Endodermal cell (in vitro differentiated cells): ENCODE results near the gene MYH9. TPM values are rescaled to one million over a fixed set of nuclear protein-coding genes. Genes with fewer than 3 reads are reported as not detected.
"Not testable (repeated sequence)": the region's sequence is repeated elsewhere in the genome, so short reads cannot be mapped to it uniquely, and the experiment has no call there.

ENCODE experiments used
- DNase-seq: peaks from one replicate; pipeline ENCODE4 v3.0.0-alpha.2; 2017
- H3K27ac ChIP-seq: 2 replicates; pipeline ENCODE4 v1.5.1; 2013; ENCODE audit warnings: mild to moderate bottlenecking, low read depth, low read length, moderate library complexity
- H3K27me3 ChIP-seq: 2 replicates; pipeline ENCODE4 v1.6.1; 2013; ENCODE audit warnings: mild to moderate bottlenecking, low read length, moderate library complexity; ENCODE audit not compliant: insufficient read depth, control insufficient read depth, poor library complexity, severe bottlenecking
- H3K36me3 ChIP-seq: 2 replicates; pipeline ENCODE4 v1.7.0; 2013; ENCODE audit warnings: mild to moderate bottlenecking, low read length, moderate library complexity; ENCODE audit not compliant: control insufficient read depth, insufficient read depth
- H3K4me1 ChIP-seq: one replicate; pipeline ENCODE4 v1.7.0; 2013; ENCODE audit warnings: low read length; ENCODE audit not compliant: control insufficient read depth, insufficient read depth
- H3K4me3 ChIP-seq: 2 replicates; pipeline ENCODE4 v1.5.1; 2013; ENCODE audit warnings: mild to moderate bottlenecking, low read length, moderate library complexity
- H3K9ac ChIP-seq: 2 replicates; pipeline ENCODE4 v1.6.1; 2013; ENCODE audit warnings: mild to moderate bottlenecking, low read length, moderate library complexity; ENCODE audit not compliant: poor library complexity, severe bottlenecking; ENCODE audit errors: extremely low read depth
- H3K9me3 ChIP-seq: 2 replicates; pipeline ENCODE4 v1.6.1; 2013; ENCODE audit warnings: mild to moderate bottlenecking, low read length, moderate library complexity; ENCODE audit not compliant: control insufficient read depth
- H3K27ac Mint-ChIP-seq: 2 replicates; pipeline ENCODE4 v1.8.0; 2020; ENCODE audit warnings: mixed read lengths
- H3K27me3 Mint-ChIP-seq: 2 replicates; pipeline ENCODE4 v1.8.0; 2021; ENCODE audit warnings: mild to moderate bottlenecking, mixed read lengths; ENCODE audit not compliant: insufficient read depth
- H3K36me3 Mint-ChIP-seq: 2 replicates; pipeline ENCODE4 v1.8.0; 2020; ENCODE audit warnings: low read depth, mixed read lengths
- H3K4me1 Mint-ChIP-seq: 2 replicates; pipeline ENCODE4 v1.8.0; 2020; ENCODE audit warnings: mixed read lengths
- H3K4me3 Mint-ChIP-seq: 2 replicates; pipeline ENCODE4 v1.8.0; 2020; ENCODE audit warnings: mild to moderate bottlenecking, moderate library complexity, mixed read lengths
- H3K9me3 Mint-ChIP-seq: 2 replicates; pipeline ENCODE4 v1.8.0; 2020; ENCODE audit warnings: mild to moderate bottlenecking, mixed read lengths
- CTCF ChIP-seq: fragments of 200-600 bp; sonication (generic); conservative IDR thresholded peaks from 2 replicates; pipeline ENCODE4 v1.5.0; 2021; ENCODE audit warnings: antibody characterized with exemption, mild to moderate bottlenecking
- WGBS, 2 experiments: methylation state at CpG; one replicate each; pipeline versions ENCODE4 v1.1.5 to v1.1.7; 2013; ENCODE audit warnings: missing lambda C conversion rate in 2 of 2, mixed read lengths in 1 of 2; ENCODE audit not compliant: insufficient coverage in 1 of 2, insufficient read length in 1 of 2; 5-methylcytosine and 5-hydroxymethylcytosine counted together
- total RNA-seq, 2 donors: library from RNA; stranded (reverse); fragmentation: NEBNext Ultra II Directional in 1 of 2; extraction: Animal tissue kit (Norgen Biotek cat#: 25700) in 1 of 2; gene quantifications; 2 replicates in 1 of 2; 3 replicates in 1 of 2; pipeline ENCODE4 v1.2.1, GENCODE V29; 2021

MYH9 gene
- total RNA-seq, 2 donors from 2014 or later, result 270 to 288 TPM

- TF ChIP-seq CTCF, result peak; percentile 69
- H3K4me1 ChIP-seq, result peaks cover 14% of the 10 kb centered on the region
- not testable (repeated sequence) for H3K9me3 Mint-ChIP-seq, H3K36me3 Mint-ChIP-seq, H3K27me3 Mint-ChIP-seq, H3K4me3 Mint-ChIP-seq, H3K36me3 ChIP-seq, H3K27me3 ChIP-seq, H3K27ac ChIP-seq, H3K9ac ChIP-seq, H3K9me3 ChIP-seq, H3K4me3 ChIP-seq, H3K27ac Mint-ChIP-seq
- H3K4me1 Mint-ChIP-seq, result peaks cover 20% of the 10 kb centered on the region
- WGBS, 2 experiments, result 85% methylated on average over 5 of the region's 6 CpGs
- DNase-seq, result peak; percentile 75
Measured at GRCh38 chr22:36261675-36262074, 126.1 kb downstream of the MYH9 start.

GRCh38 chr22:36259615-36260300, 128.0 kb downstream of the MYH9 start:
- H3K4me1 ChIP-seq, result peaks cover 14% of the 10 kb centered on the region
- peaks cover 22% of the 10 kb centered on the region for H3K4me1 Mint-ChIP-seq
- no peak overlapping the region for H3K9ac ChIP-seq
- H3K4me3 ChIP-seq, result no peak overlapping the region
- no peak for TF ChIP-seq CTCF
- H3K36me3 Mint-ChIP-seq, result no peaks in the 10 kb centered on the region
- no peaks in the 10 kb centered on the region for H3K36me3 ChIP-seq
- no peaks in the 10 kb centered on the region for H3K9me3 ChIP-seq
- H3K27me3 ChIP-seq, result no peaks in the 10 kb centered on the region
- peak overlapping the region; percentile 27 for H3K4me3 Mint-ChIP-seq
- DNase-seq, result no peak
- peaks cover 1% of the 10 kb centered on the region for H3K27me3 Mint-ChIP-seq
- H3K27ac Mint-ChIP-seq, result peak overlapping the region; percentile 91
- H3K27ac ChIP-seq, result peak overlapping the region; percentile 72
- no peaks in the 10 kb centered on the region for H3K9me3 Mint-ChIP-seq
- 77 to 97% methylated on average over 6 to 14 of the region's 14 CpGs for WGBS, 2 experiments

GRCh38 chr22:36258701-36259614, 128.8 kb downstream of the MYH9 start:
- Mint-ChIP-seq H3K9me3 (no peaks in the 10 kb centered on the region), H3K4me3 (peak overlapping the region; percentile 27), H3K27me3 (no peaks in the 10 kb centered on the region), H3K27ac (peak overlapping the region; percentile 91), H3K36me3 (no peaks in the 10 kb centered on the region), H3K4me1 (peaks cover 22% of the 10 kb centered on the region)
- 36 to 44% methylated on average over 5 to 11 of the region's 16 CpGs for WGBS, 2 experiments
- H3K4me1 ChIP-seq, result peaks cover 14% of the 10 kb centered on the region
- DNase-seq, result peak; percentile 88
- no peaks in the 10 kb centered on the region for H3K9me3 ChIP-seq
- no peak overlapping the region for H3K9ac ChIP-seq
- TF ChIP-seq CTCF, result no peak
- no peaks in the 10 kb centered on the region for H3K27me3 ChIP-seq
- no peak overlapping the region for H3K4me3 ChIP-seq
- no peaks in the 10 kb centered on the region for H3K36me3 ChIP-seq
- H3K27ac ChIP-seq, result peak overlapping the region; percentile 72
